ENCODE data around the gene LAMA1. TPM values are rescaled to one million over a fixed set of nuclear protein-coding genes. Genes with fewer than 3 reads are reported as not detected.
A peak's percentile ranks its signal among the peaks of the same experiment; 100 is the strongest.

Gene LAMA1
- total and polyA plus RNA-seq, 2 of the 4 experiments (the other 2 are of a cell fraction): 10.9 to 15.5 TPM

GRCh38 chr18:7158216-7158615 lies 40.6 kb upstream of the LAMA1 start:
- DNase-seq (peak; percentile 79), ATAC-seq (ENCODE audit: low read depth) (peak; percentile 90)
- Histone ChIP-seq H3K79me1 (ENCODE audit: low read depth in 1 of 2, low read length in 2 of 2) (no peaks in the 10 kb centered on the region), H3K14ac (replicated peaks; ENCODE audit: low read depth, low read length) (peak overlapping the region; percentile 43), H2AK5ac (ENCODE audit: low read depth, low read length) (peak overlapping the region; percentile 57; the same call in 1 of the 2 replicates), H3K27me3 (ENCODE audit: control insufficient read depth, insufficient read depth, low read length) (no peaks in the 10 kb centered on the region), H3K56ac (ENCODE audit: extremely low read depth, insufficient read depth, low read length) (peak overlapping the region; percentile 47; the same call in 1 of the 2 replicates), H3K9ac (ENCODE audit: low read depth, low read length) (no peak overlapping the region), H4K5ac (ENCODE audit: low read depth, low read length) (no peak overlapping the region), H3K36me3 (ENCODE audit: control insufficient read depth, insufficient read depth, low read length) (no peaks in the 10 kb centered on the region), H2AFZ (replicated peaks; ENCODE audit: low read length, poor library complexity) (peak overlapping the region; percentile 78), H3K27ac (ENCODE audit: insufficient read depth, low read length) (no peak overlapping the region), H4K8ac (ENCODE audit: low read depth in 2 of 2, low read length in 2 of 2) (peak overlapping the region in 1 of 2 experiments; percentile 82; a peak in 3 of 4 replicates), H3K4ac (ENCODE audit: low read depth, low read length) (peak overlapping the region; percentile 69), H2BK15ac (ENCODE audit: low read depth, low read length) (peak overlapping the region; percentile 79; the same call in 1 of the 3 replicates), H2BK20ac (ENCODE audit: low read depth, low read length) (peak overlapping the region; percentile 90), H3K4me1 (ENCODE audit: control insufficient read depth, insufficient read depth, low read length) (peaks cover 11% of the 10 kb centered on the region), H3K4me2 (ENCODE audit: low read depth, low read length) (0 out of 2 replicates have a peak overlapping the region, but pooled peaks have one; percentile 15), H3K9me3 (ENCODE audit: control insufficient read depth, insufficient read depth, low read length) (no peaks in the 10 kb centered on the region), H4K20me1 (ENCODE audit: insufficient read depth, low read length) (no peaks in the 10 kb centered on the region), H4K91ac (ENCODE audit: insufficient read depth, low read depth, low read length) (peak overlapping the region; percentile 76), H3K18ac (ENCODE audit: low read depth, low read length) (peak overlapping the region; percentile 42; the same call in 1 of the 2 replicates), H2AK9ac (replicated peaks; ENCODE audit: low read depth, low read length, poor library complexity) (peak overlapping the region; percentile 49), H2BK5ac (ENCODE audit: low read depth, low read length, poor library complexity, severe bottlenecking) (peak overlapping the region; percentile 31), H3K9me1 (ENCODE audit: insufficient read depth, low read length) (peaks cover 6% of the 10 kb centered on the region), H3K4me3 (ENCODE audit: insufficient read depth, low read depth, low read length) (no peak overlapping the region), H2BK120ac (ENCODE audit: low read depth, low read length) (peak overlapping the region; percentile 66), H3K23ac (ENCODE audit: low read depth, low read length) (no peak overlapping the region; the same call in 1 of the 2 replicates)
- dilution Hi-C loops (cut with HindIII; ENCODE audit: low sequenced_read_pairs, unreplicated experiment) (no loop called here), intact Hi-C loops (cut with micrococcal nuclease) (no loop called here), in situ Hi-C loops (cut with MboI; ENCODE audit: low sequenced_read_pairs) (no loop called here)
- BruUV-seq (replicated peaks): no TSS peak
- ChIA-PET POLR2A (ENCODE audit: unreplicated experiment) (interaction anchor here (0.6 kb wide), 1 partner anchor 18 kb away, joined by 10 read pairs; no protein-coding TSS in a partner anchor), CTCF (no interaction called here)
- no peak for TF ChIP-seq POLR2A (IDR thresholded peaks at IDR 0.05; ENCODE audit: low read depth, low read length)
- TF ChIP-seq FOS (IDR thresholded peaks at IDR 0.05; ENCODE audit: low read depth, low read length): peak; percentile 28; the same call in 1 of the 2 replicates
- peak; percentile 37; the same call in 1 of the 2 replicates for TF ChIP-seq BHLHE40 (IDR thresholded peaks at IDR 0.05; ENCODE audit: low read depth, low read length)
- no peak for TF ChIP-seq SMC3 (IDR thresholded peaks at IDR 0.05; ENCODE audit: low read depth, low read length)
- 40% methylated on average over 1 of the region's 10 CpGs; no CpG with 5 or more reads in 1 of the 2 experiments for WGBS, 2 experiments (ENCODE audit: extremely low coverage in 2 of 2, insufficient read length in 1 of 2)
